GM12878 (cell line): ENCODE data around the gene ZCCHC8. TPM values are rescaled to one million over a fixed set of nuclear protein-coding genes. Genes with fewer than 3 reads are reported as not detected.
"Not testable (repeated sequence)": the region's sequence is repeated elsewhere in the genome, so short reads cannot be mapped to it uniquely, and the experiment has no call there.

Experiments
- ATAC-seq: fragments of 200-7000 bp; cut with Tn5 transposase; 3 replicates; pipeline ENCODE4 v1.9.1; 2020; ENCODE audit warnings: mild to moderate bottlenecking, moderate library complexity
- BruUV-seq: library from RNA; stranded (reverse); fragments of 400-500 nt; replicated peaks from 2 replicates; lab custom pipeline; 2021; lab: Mats Ljungman, UMichigan
- CTCF ChIA-PET: fragments of 300-600 bp; sonication (Branson Sonifier 250); formaldehyde crosslinking; extraction: SDS; loops from one replicate; lab custom pipeline; 2021; ENCODE audit warnings: inconsistent platforms; lab: Yijun Ruan, JAX
- POLR2A ChIA-PET: fragments of 350-600 bp; formaldehyde crosslinking; extraction: SDS; loops from one replicate; lab custom pipeline; 2021; ENCODE audit warnings: inconsistent platforms; lab: Charles Lee
- RAD21 ChIA-PET: fragments of 300-600 bp; sonication (Branson Sonifier 250); formaldehyde crosslinking; loops from one replicate; lab custom pipeline; 2023; ENCODE audit warnings: antibody characterized with exemption; ENCODE audit not compliant: unreplicated experiment; lab: Charles Lee
- SMC1A ChIA-PET: fragments of 300-600 bp; sonication (Branson Sonifier 250); formaldehyde crosslinking; loops from one replicate; lab custom pipeline; 2023; ENCODE audit not compliant: unreplicated experiment, uncharacterized antibody; lab: Charles Lee
- DNase-seq: peaks from one replicate; pipeline ENCODE4 v3.0.0-alpha.2; 2011; ENCODE audit warnings: low read depth, low spot score
- FAIRE-seq: peaks from 3 replicates; lab custom pipeline; 2011; peaks lifted over from hg19 to GRCh38; lab: Jason Lieb, UNC
- H2AFZ ChIP-seq: 2 replicates; pipeline ENCODE4 v1.6.0; 2011; ENCODE audit warnings: low read depth, low read length, control low read depth; ENCODE audit not compliant: control insufficient read depth
- H3K27ac ChIP-seq: 2 replicates; pipeline ENCODE4 v1.5.1; 2011; ENCODE audit warnings: control low read depth; ENCODE audit not compliant: control insufficient read depth, insufficient read depth
- H3K27me3 ChIP-seq, 2 experiments: replicated peaks in 1 of 2; 2 replicates each; pipeline versions ENCODE4 v1.6.0 to v1.6.1; 2011; ENCODE audit warnings: low read length in 1 of 2; ENCODE audit not compliant: control insufficient read depth in 2 of 2, insufficient read depth in 2 of 2
- H3K36me3 ChIP-seq, 2 experiments: 2 replicates each; pipeline ENCODE4 v1.5.1; 2011; ENCODE audit warnings: low read length in 1 of 2; ENCODE audit not compliant: control insufficient read depth in 2 of 2, insufficient read depth in 2 of 2
- H3K4me1 ChIP-seq: 2 replicates; pipeline ENCODE4 v1.6.1; 2011; ENCODE audit warnings: mild to moderate bottlenecking, low read length, moderate library complexity, mixed read lengths; ENCODE audit not compliant: control insufficient read depth, insufficient read depth
- H3K4me2 ChIP-seq: 2 replicates; pipeline ENCODE4 v1.6.0; 2011; ENCODE audit warnings: control low read depth; ENCODE audit not compliant: control insufficient read depth, insufficient read depth
- H3K4me3 ChIP-seq: fragments of 200-600 bp; sonication (generic); 2 replicates; pipeline ENCODE4 v1.5.1; 2016
- H3K79me2 ChIP-seq: 2 replicates; pipeline ENCODE4 v1.6.0; 2011; ENCODE audit warnings: low read length; ENCODE audit not compliant: control insufficient read depth, insufficient read depth
- H3K9ac ChIP-seq: 2 replicates; pipeline ENCODE4 v1.8.0; 2011; ENCODE audit warnings: low read length, control low read depth, mixed read lengths; ENCODE audit not compliant: control insufficient read depth, insufficient read depth
- H3K9me3 ChIP-seq: replicated peaks from 3 replicates; pipeline ENCODE4 v1.5.1; 2011; ENCODE audit warnings: mild to moderate bottlenecking, low read length; ENCODE audit not compliant: control insufficient read depth, insufficient read depth
- H4K20me1 ChIP-seq: 2 replicates; pipeline ENCODE4 v1.6.0; 2011; ENCODE audit not compliant: control insufficient read depth, insufficient read depth
- BMI1 ChIP-seq: fragments of 450-650 bp; IDR thresholded peaks from 2 replicates; pipeline ENCODE4 v1.6.1; 2016; ENCODE audit warnings: mild to moderate bottlenecking, moderate library complexity, borderline replicate concordance
- CHD4 ChIP-seq: fragments of 200-600 bp; sonication (generic); IDR thresholded peaks from 2 replicates; pipeline ENCODE4 v1.6.1; 2016; ENCODE audit warnings: mild to moderate bottlenecking
- MXI1 ChIP-seq: fragments of 150-350 bp; IDR thresholded peaks from 2 replicates; pipeline ENCODE4 v1.6.1; 2011; ENCODE audit warnings: low read depth, mild to moderate bottlenecking, inconsistent platforms, low read length, improper control_type of control experiment
- NR2C2 ChIP-seq: IDR thresholded peaks from 2 replicates; pipeline ENCODE4 v1.6.1; 2011; ENCODE audit warnings: borderline replicate concordance, low read depth; ENCODE audit not compliant: control insufficient read depth, insufficient read length
- PBX3 ChIP-seq: IDR thresholded peaks from 2 replicates; pipeline ENCODE4 v1.6.1; 2011; ENCODE audit warnings: mild to moderate bottlenecking, low read depth, low read length, moderate library complexity; ENCODE audit not compliant: insufficient replicate concordance
- PKNOX1 ChIP-seq: fragments of 450-650 bp; IDR thresholded peaks from 2 replicates; pipeline ENCODE4 v1.6.1; 2016; ENCODE audit warnings: mild to moderate bottlenecking
- RAD51 ChIP-seq: fragments of 450-650 bp; IDR thresholded peaks from 2 replicates; pipeline ENCODE4 v1.6.1; 2016; ENCODE audit warnings: moderate library complexity, mild to moderate bottlenecking, inconsistent platforms
- WGBS: methylation state at CpG from one replicate; pipeline ENCODE4 v1.1.6; 2016; ENCODE audit warnings: low lambda C conversion rate; ENCODE audit not compliant: insufficient replicate concordance, insufficient coverage; ENCODE audit errors: missing lambda C conversion rate; 5-methylcytosine and 5-hydroxymethylcytosine counted together
- in situ Hi-C: fragments of 300-500 bp; cut with MboI; formaldehyde crosslinking; loops from 9 replicates; pipeline ENCODE4 v1.14.3; 2018; ENCODE audit warnings: mixed read lengths
- intact Hi-C: fragments of 100-400 bp; cut with micrococcal nuclease; formaldehyde crosslinking; loops from one replicate; pipeline ENCODE4 v1.14.2; 2022; ENCODE audit not compliant: unreplicated experiment
- polyA plus RNA-seq, 11 experiments: library from polyadenylated mRNA; depleted of rRNA in 4 of 11; unstranded in 6 of 11; stranded (reverse) in 5 of 11; fragments of >200 nt; fragmentation: Nextera tagmentation in 4 of 11; fragmentation: Illumina TruSeq in 1 of 11; extraction: Ambion mirVana in 4 of 11; extraction: Trizol in 1 of 11; gene quantifications; 1 replicate in 1 of 11; 2 replicates in 10 of 11; pipeline versions ENCODE4 v1.2.1 to v1.2.3, GENCODE V29; 2011 to 2016; ENCODE audit warnings: inconsistent platforms in 2 of 11, missing spikeins in 2 of 11, low read depth in 1 of 11
- total RNA-seq, 4 experiments: library from RNA; depleted of rRNA in 3 of 4; stranded (reverse); fragments of >200 nt in 3 of 4; fragmentation: Illumina TruSeq in 1 of 4; extraction: Trizol in 1 of 4; gene quantifications; 2 replicates each; pipeline versions ENCODE4 v1.2.1 to v1.2.3, GENCODE V29; 2013 to 2021

ZCCHC8 gene
- total and polyA plus RNA-seq, 10 of the 15 experiments (the other 5 are each of a cell fraction or from before 2014, with no cell fraction given) = 8.8 to 34.8 (median 21.7) TPM

GRCh38 chr12:122438822-122439221 lies 61.9 kb downstream of the ZCCHC8 start:
- BruUV-seq, H3K27ac ChIP-seq, H3K4me1 ChIP-seq, H3K27me3 ChIP-seq, FAIRE-seq, ATAC-seq, H3K9ac ChIP-seq, H2AFZ ChIP-seq, H3K79me2 ChIP-seq, intact Hi-C loops, H3K9me3 ChIP-seq, H4K20me1 ChIP-seq, H3K4me3 ChIP-seq, in situ Hi-C loops, H3K4me2 ChIP-seq, H3K36me3 ChIP-seq, DNase-seq: not testable (repeated sequence)
- ChIA-PET CTCF (interaction anchor here (1.1 kb wide), 1 partner anchor 33 kb away, joined by 4 read pairs; no protein-coding TSS in a partner anchor), SMC1A (interaction anchor here (1.7 kb wide), 1 partner anchor 14 kb away, joined by 5 read pairs; no protein-coding TSS in a partner anchor), RAD21 (interaction anchor here (1.8 kb wide), 1 partner anchor 39 kb away, joined by 8 read pairs; no protein-coding TSS in a partner anchor), POLR2A (interaction anchor here (0.7 kb wide), 1 partner anchor 502 kb away, joined by 5 read pairs; no protein-coding TSS in a partner anchor)
- WGBS = 68% methylated on average over 6 of the region's 8 CpGs

DNA sequence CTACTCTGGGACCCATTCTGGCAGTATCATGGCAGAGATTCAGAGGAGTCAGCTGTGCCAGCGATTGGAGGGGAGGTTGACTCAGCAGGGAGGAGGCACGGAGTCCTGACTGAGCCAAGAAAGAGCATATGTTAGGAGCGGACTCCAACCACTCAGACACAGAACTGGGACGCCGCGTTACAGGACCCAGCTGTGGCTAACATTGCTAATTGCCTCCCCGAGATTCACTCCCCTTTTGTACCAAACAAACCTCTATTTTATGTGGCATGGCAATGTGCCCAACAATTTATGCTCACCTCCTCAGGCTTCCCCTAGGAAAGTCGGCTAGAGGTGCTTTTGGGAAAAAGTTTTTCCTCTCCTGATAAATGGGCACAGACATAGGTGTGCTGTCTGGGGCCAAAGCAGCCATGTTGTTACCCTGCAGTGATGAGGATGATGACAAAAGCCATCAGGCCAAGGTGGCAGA lies 63.0 kb downstream of the ZCCHC8 start:
- no TSS peak for BruUV-seq
- RAD21 ChIA-PET = no interaction called here
- H3K79me2 ChIP-seq = no peaks in the 10 kb centered on the region
- H3K27ac ChIP-seq = no peak overlapping the region
- no peaks in the 10 kb centered on the region for H3K9me3 ChIP-seq
- H3K4me1 ChIP-seq = no peaks in the 10 kb centered on the region
- H3K9ac ChIP-seq = no peak overlapping the region
- in situ Hi-C loops = no loop called here
- 60% methylated on average over 8 of the region's 8 CpGs for WGBS
- H3K36me3 ChIP-seq = no peaks in the 10 kb centered on the region
- FAIRE-seq = no peak
- SMC1A ChIA-PET = no interaction called here
- H3K27me3 ChIP-seq = no peaks in the 10 kb centered on the region
- H2AFZ ChIP-seq = no peak overlapping the region
- ATAC-seq = no peak
- no peak overlapping the region for H3K4me2 ChIP-seq
- POLR2A ChIA-PET = interaction anchor here (0.6 kb wide), 2 partner anchors 27 to 108 kb away, joined by 3 to 4 read pairs; no protein-coding TSS in a partner anchor
- H4K20me1 ChIP-seq = no peaks in the 10 kb centered on the region
- no peak for TF ChIP-seq PBX3
- TF ChIP-seq MXI1 = no peak
- TF ChIP-seq PKNOX1 = no peak
- TF ChIP-seq NR2C2 = no peak
- no peak for TF ChIP-seq CHD4
- no peak for TF ChIP-seq BMI1
- TF ChIP-seq RAD51 = no peak
- H3K4me3 ChIP-seq = no peak overlapping the region
- no peak for DNase-seq
- intact Hi-C loops = no loop called here
- CTCF ChIA-PET = no interaction called here
